K562 (cell line): ENCODE results near the gene SLAIN2. TPM values are rescaled to one million over a fixed set of nuclear protein-coding genes. Genes with fewer than 3 reads are reported as not detected.

Experiments used
- ATAC-seq: fragments of 200-7000 bp; cut with Tn5 transposase; 3 replicates; pipeline ENCODE4 v1.9.1; 2020; ENCODE audit warnings: moderate library complexity
- BruUV-seq: library from RNA; stranded (reverse); fragments of 400-500 nt; replicated peaks from 2 replicates; lab custom pipeline; 2021; lab: Mats Ljungman, UMichigan
- CTCF ChIA-PET: fragments of 300-600 bp; formaldehyde crosslinking; extraction: SDS; loops from one replicate; lab custom pipeline; 2021; ENCODE audit warnings: low intra/inter-chr PET ratio; lab: Yijun Ruan, JAX
- POLR2A ChIA-PET: fragments of 300-600, 350-650 bp; sonication (Branson Sonifier 250); formaldehyde crosslinking; extraction: SDS; loops from one replicate; lab custom pipeline; 2021; ENCODE audit warnings: antibody characterized with exemption, inconsistent platforms; lab: Yijun Ruan, JAX
- DNase-seq, 4 experiments: peaks; one replicate each; pipeline versions ENCODE4 v3.0.0 to v3.0.0-alpha.2; 2011 to 2018; ENCODE audit warnings: low spot score in 3 of 4, mixed read lengths in 3 of 4; ENCODE audit errors: extremely low read depth in 1 of 4
- FAIRE-seq: peaks from 2 replicates; lab custom pipeline; 2011; peaks lifted over from hg19 to GRCh38; lab: Jason Lieb, UNC
- H2AFZ ChIP-seq: 2 replicates; pipeline ENCODE4 v1.6.0; 2011; ENCODE audit warnings: low read depth, low read length, control low read depth, inconsistent platforms
- H3K27ac ChIP-seq: fragments of 200-600 bp; 3 replicates; pipeline ENCODE4 v1.8.0; 2011; ENCODE audit warnings: low read depth, mild to moderate bottlenecking, control low read depth, inconsistent platforms, low read length, moderate library complexity, mixed read lengths; ENCODE audit errors: extremely low read depth
- H3K27me3 ChIP-seq, 2 experiments: fragments of 300-600 bp in 1 of 2; 2 replicates in 1 of 2; 3 replicates in 1 of 2; pipeline versions ENCODE4 v1.6.0 to v1.8.0; 2011; ENCODE audit warnings: inconsistent platforms in 2 of 2, low read length in 2 of 2, mild to moderate bottlenecking in 1 of 2, mixed read lengths in 1 of 2, moderate library complexity in 1 of 2; ENCODE audit not compliant: control insufficient read depth in 2 of 2, insufficient read depth in 2 of 2
- H3K36me3 ChIP-seq: fragments of 300-600 bp; 3 replicates; pipeline ENCODE4 v1.8.0; 2011; ENCODE audit warnings: mild to moderate bottlenecking, low read length, inconsistent platforms; ENCODE audit not compliant: control insufficient read depth, insufficient read depth
- H3K4me1 ChIP-seq, 2 experiments: fragments of 200-600 bp in 1 of 2; replicated peaks in 1 of 2; 2 replicates in 1 of 2; 3 replicates in 1 of 2; pipeline versions ENCODE4 v1.5.1 to v1.8.0; 2011; ENCODE audit warnings: inconsistent platforms in 2 of 2, low read length in 2 of 2, mild to moderate bottlenecking in 1 of 2, mixed read lengths in 1 of 2, moderate library complexity in 1 of 2; ENCODE audit not compliant: control insufficient read depth in 2 of 2, insufficient read depth in 2 of 2
- H3K4me2 ChIP-seq: 2 replicates; pipeline ENCODE4 v1.6.1; 2011; ENCODE audit warnings: low read length, control low read depth, inconsistent platforms, mixed read lengths; ENCODE audit not compliant: insufficient read depth
- H3K4me3 ChIP-seq: fragments of 200-600 bp; sonication (generic), shearing (Covaris generic); 2 replicates; pipeline ENCODE4 v1.5.1; 2016; ENCODE audit warnings: control low read depth, inconsistent platforms
- H3K79me2 ChIP-seq: fragments of 200-600 bp; 3 replicates; pipeline ENCODE4 v1.8.0; 2011; ENCODE audit warnings: low read length, inconsistent platforms; ENCODE audit not compliant: control insufficient read depth, insufficient read depth
- H3K9ac ChIP-seq, 2 experiments: 2 replicates each; pipeline versions ENCODE4 v1.6.0 to v1.6.1; 2011; ENCODE audit warnings: low read depth in 2 of 2, low read length in 2 of 2, control low read depth in 1 of 2, inconsistent platforms in 1 of 2, mild to moderate bottlenecking in 1 of 2, mixed read lengths in 1 of 2; ENCODE audit not compliant: insufficient read depth in 1 of 2
- H3K9me1 ChIP-seq: one replicate; pipeline ENCODE4 v1.6.0; 2011; ENCODE audit warnings: inconsistent platforms, mild to moderate bottlenecking, low read length, moderate library complexity; ENCODE audit not compliant: control insufficient read depth, insufficient read depth
- H3K9me3 ChIP-seq: replicated peaks from 2 replicates; pipeline ENCODE4 v1.5.1; 2011; ENCODE audit warnings: low read depth, low read length, inconsistent platforms; ENCODE audit not compliant: control insufficient read depth, insufficient read depth
- H4K20me1 ChIP-seq: replicated peaks from 2 replicates; pipeline ENCODE4 v1.6.1; 2011; ENCODE audit warnings: low read length, inconsistent platforms, mixed read lengths; ENCODE audit not compliant: control insufficient read depth, insufficient read depth
- ATF1 ChIP-seq, 2 experiments: fragments of 450-650 bp in 1 of 2; IDR thresholded peaks; 2 replicates each; pipeline ENCODE4 v1.6.1; 2016; ENCODE audit warnings: missing compliant biosample characterization in 1 of 2, missing genetic modification characterization in 1 of 2
- HMGN3 ChIP-seq: IDR thresholded peaks from 2 replicates; pipeline ENCODE4 v1.6.1; 2011; ENCODE audit warnings: borderline replicate concordance, low read depth, mild to moderate bottlenecking, mixed read lengths, low read length; ENCODE audit not compliant: insufficient read length; ENCODE audit errors: extremely low read depth
- HMGXB4 ChIP-seq: sonication (generic); formaldehyde crosslinking; IDR thresholded peaks from 2 replicates; pipeline ENCODE4 v1.8.1; 2023; ENCODE audit warnings: mild to moderate bottlenecking, missing genetic modification reagents
- KDM2B ChIP-seq: fragments of 250-450 bp; sonication (Bioruptor Pico); IDR thresholded peaks from 2 replicates; pipeline ENCODE4 v1.8.0; 2021; ENCODE audit warnings: mild to moderate bottlenecking, moderate library complexity
- PBX2 ChIP-seq, 2 experiments: IDR thresholded peaks in 1 of 2; conservative IDR thresholded peaks in 1 of 2; 2 replicates each; pipeline ENCODE4 v1.6.1; 2016; ENCODE audit warnings: low read depth in 2 of 2, mild to moderate bottlenecking in 1 of 2, missing compliant biosample characterization in 1 of 2, missing genetic modification characterization in 1 of 2, moderate library complexity in 1 of 2
- SMAD3 ChIP-seq: fragments of 450-650 bp; formaldehyde crosslinking; conservative IDR thresholded peaks from 2 replicates; pipeline ENCODE4 v1.4.0; 2020; ENCODE audit warnings: mild to moderate bottlenecking
- SMC3 ChIP-seq: conservative IDR thresholded peaks from 2 replicates; pipeline ENCODE4 v1.6.1; 2011; ENCODE audit warnings: low read depth, low read length, improper control_type of control experiment; ENCODE audit not compliant: insufficient read depth
- TEAD2 ChIP-seq: fragments of 450-650 bp; IDR thresholded peaks from 2 replicates; pipeline ENCODE4 v1.6.1; 2016; ENCODE audit warnings: missing genetic modification characterization, control low read depth, missing compliant biosample characterization
- ZFPM2 ChIP-seq: fragments of 250-450 bp; sonication (Bioruptor Pico); IDR thresholded peaks from 2 replicates; pipeline ENCODE4 v1.5.1; 2022; ENCODE audit warnings: mild to moderate bottlenecking
- ZNF175 ChIP-seq: fragments of 200-800 bp; sonication (Bioruptor generic); IDR thresholded peaks from 2 replicates; pipeline ENCODE4 v1.6.1; 2016; ENCODE audit warnings: low read depth, mild to moderate bottlenecking, missing genetic modification characterization, missing compliant biosample characterization
- ZNF197 ChIP-seq: fragments of 200-800 bp; sonication (Bioruptor generic); IDR thresholded peaks from 2 replicates; pipeline ENCODE4 v1.6.1; 2016; ENCODE audit warnings: low read depth, missing genetic modification characterization, missing compliant biosample characterization
- ZNF444 ChIP-seq: fragments of 250-450 bp; sonication (Bioruptor Pico); IDR thresholded peaks from 2 replicates; pipeline ENCODE4 v1.4.0; 2020; ENCODE audit warnings: mild to moderate bottlenecking, moderate library complexity
- ZNF785 ChIP-seq: fragments of 250-450 bp; sonication (Bioruptor Pico); IDR thresholded peaks from 2 replicates; pipeline ENCODE4 v1.4.0; 2020; ENCODE audit warnings: mild to moderate bottlenecking
- WGBS: fragments of 100-300 bp; shearing (Covaris generic); methylation state at CpG from one replicate; pipeline ENCODE4 v1.1.6; 2016; ENCODE audit warnings: low coverage, mixed read lengths; ENCODE audit not compliant: insufficient coverage; ENCODE audit errors: missing lambda C conversion rate; 5-methylcytosine and 5-hydroxymethylcytosine counted together
- in situ Hi-C: fragments of 300-500 bp; cut with MboI; formaldehyde crosslinking; loops from 4 replicates; pipeline ENCODE4 v1.15.0; 2018; ENCODE audit warnings: inconsistent platforms, mixed read lengths
- intact Hi-C: fragments of 100-400 bp; cut with micrococcal nuclease; formaldehyde crosslinking; loops from 2 replicates; pipeline ENCODE4 v1.14.2; 2022
- polyA plus RNA-seq, 8 experiments: library from polyadenylated mRNA; depleted of rRNA in 4 of 8; stranded (reverse) in 5 of 8; unstranded in 3 of 8; fragments of >200 nt; fragmentation: Nextera tagmentation in 2 of 8; fragmentation: Illumina TruSeq in 1 of 8; extraction: Ambion mirVana in 2 of 8; extraction: Trizol in 1 of 8; gene quantifications; 2 replicates each; pipeline versions ENCODE4 v1.2.1 to v1.2.3, GENCODE V29; 2011 to 2014; ENCODE audit warnings: inconsistent platforms in 1 of 8, missing spikeins in 1 of 8
- total RNA-seq, 7 experiments: library from RNA; depleted of rRNA in 6 of 7; stranded (reverse); fragments of >200 nt in 6 of 7; fragmentation: Illumina TruSeq in 2 of 7; extraction: Trizol in 2 of 7; gene quantifications; 2 replicates each; pipeline versions ENCODE4 v1.2.1 to v1.2.3, GENCODE V29; 2011 to 2021; ENCODE audit warnings: low replicate concordance in 1 of 7

SLAIN2 gene
- total and polyA plus RNA-seq, 9 of the 15 experiments (the other 6 are each of a cell fraction or from before 2014, with no cell fraction given): 3.5 to 116 (median 35.0) TPM

GRCh38 chr4:48454591-48454990 is 113.3 kb downstream of the SLAIN2 start:
- Histone ChIP-seq H2AFZ (peak overlapping the region; percentile 40; the same call in 1 of the 2 replicates), H3K4me2 (no peak overlapping the region), H3K27ac (no peak overlapping the region), H4K20me1 (no peaks in the 10 kb centered on the region), H3K27me3 (no peaks in the 10 kb centered on the region), H3K9me1 (no peaks in the 10 kb centered on the region)
- 39% methylated on average over 2 of the region's 2 CpGs for WGBS
- CTCF ChIA-PET: no interaction called here
- no peak for DNase-seq
- in situ Hi-C loops: no loop called here
- TF ChIP-seq TEAD2 (tag): no peak
- TF ChIP-seq ZNF175 (CRISPR knock-in tag): no peak
- TF ChIP-seq SMC3: no peak
- TF ChIP-seq ZNF444: no peak
- TF ChIP-seq ATF1 (CRISPR knock-in tag; IDR thresholded peaks at IDR 0.05): no peak
- TF ChIP-seq ATF1 (tag; IDR thresholded peaks at IDR 0.05): no peak
- TF ChIP-seq HMGN3: no peak
- TF ChIP-seq ZNF197 (CRISPR knock-in tag): no peak
- TF ChIP-seq PBX2 (CRISPR knock-in tag; IDR thresholded peaks at IDR 0.05; ENCODE audit: low read depth): no peak
- no peak for TF ChIP-seq PBX2 (tag; conservative IDR thresholded peaks at IDR 0.05; ENCODE audit: low read depth)
- no peak for TF ChIP-seq KDM2B (CRISPR knock-in tag)
- TF ChIP-seq ZFPM2 (CRISPR knock-in tag): no peak
- TF ChIP-seq SMAD3: no peak
- no peak for TF ChIP-seq ZNF785 (CRISPR knock-in tag)
- TF ChIP-seq HMGXB4 (CRISPR knock-in tag): no peak
- TF ChIP-seq, all 486 proteins: peak for 0
- no peak; the same call in 2 of the 3 replicates for ATAC-seq
- H3K9ac ChIP-seq: no peak overlapping the region
- no peaks in the 10 kb centered on the region for H3K36me3 ChIP-seq
- BruUV-seq: no TSS peak
- POLR2A ChIA-PET: interaction anchor here (2.0 kb wide), 1 partner anchor 8 kb away, joined by 4 read pairs; no protein-coding TSS in a partner anchor
- intact Hi-C loops: no loop called here
- no peak overlapping the region for H3K4me3 ChIP-seq
- H3K9me3 ChIP-seq: no peaks in the 10 kb centered on the region
- no peak for FAIRE-seq
- H3K79me2 ChIP-seq: no peaks in the 10 kb centered on the region
- H3K4me1 ChIP-seq: no peaks in the 10 kb centered on the region; a peak in 2 of 5 replicates
